WTC11 (cell line): ENCODE measurements around the gene FZD10. TPM values are rescaled to one million over a fixed set of nuclear protein-coding genes. Genes with fewer than 3 reads are reported as not detected.

Experiments
- ATAC-seq: fragments of 200-7000 bp; cut with Tn5 transposase; 2 replicates; pipeline ENCODE4 v1.10.0; 2021; ENCODE audit warnings: mild to moderate bottlenecking, moderate library complexity
- Bru-seq: library from RNA; stranded (reverse); fragments of 400-500 nt; gene quantifications from one replicate; lab custom pipeline; 2021; lab: Mats Ljungman, UMichigan
- CTCF ChIA-PET: fragments of 300-600 bp; sonication (Branson Sonifier 250); formaldehyde crosslinking; loops from one replicate; lab custom pipeline; 2021; ENCODE audit warnings: antibody characterized with exemption; lab: Charles Lee
- POLR2A ChIA-PET: fragments of 350-600 bp; sonication (Branson Sonifier 250); formaldehyde crosslinking; loops from one replicate; lab custom pipeline; 2021; ENCODE audit warnings: antibody characterized with exemption; lab: Charles Lee
- DNase-seq: peaks from one replicate; pipeline ENCODE4 v3.0.0; 2021; ENCODE audit warnings: low spot score
- H3K27ac Mint-ChIP-seq: 2 replicates; pipeline ENCODE4 v1.8.0; 2021; ENCODE audit warnings: mixed read lengths
- H3K27me3 Mint-ChIP-seq: 2 replicates; pipeline ENCODE4 v1.8.0; 2021; ENCODE audit warnings: low read depth, mild to moderate bottlenecking, moderate library complexity, mixed read lengths
- H3K36me3 Mint-ChIP-seq: 2 replicates; pipeline ENCODE4 v1.8.0; 2021; ENCODE audit warnings: mixed read lengths
- H3K4me1 Mint-ChIP-seq: 2 replicates; pipeline ENCODE4 v1.8.0; 2022; ENCODE audit warnings: mixed read lengths
- H3K4me3 Mint-ChIP-seq: 2 replicates; pipeline ENCODE4 v1.8.0; 2021; ENCODE audit warnings: mild to moderate bottlenecking, moderate library complexity, mixed read lengths
- H3K9me3 Mint-ChIP-seq: 2 replicates; pipeline ENCODE4 v1.8.0; 2021; ENCODE audit warnings: mixed read lengths
- AR ChIP-seq: fragments of 250-450 bp; sonication (Bioruptor Pico); IDR thresholded peaks from 2 replicates; pipeline ENCODE4 v1.9.0; 2021; ENCODE audit warnings: mild to moderate bottlenecking
- CDX4 ChIP-seq: fragments of 250-450 bp; sonication (Bioruptor Pico); IDR thresholded peaks from 2 replicates; pipeline ENCODE4 v1.9.0; 2021; ENCODE audit warnings: moderate library complexity, mild to moderate bottlenecking, inconsistent platforms, borderline replicate concordance
- E2F1 ChIP-seq: sonication (generic); formaldehyde crosslinking; IDR thresholded peaks from 2 replicates; pipeline ENCODE4 v1.8.0; 2022; ENCODE audit warnings: mild to moderate bottlenecking, missing genetic modification reagents
- EMX1 ChIP-seq: fragments of 250-450 bp; sonication (Bioruptor Pico); IDR thresholded peaks from 2 replicates; pipeline ENCODE4 v1.8.0; 2021; ENCODE audit warnings: mild to moderate bottlenecking
- ETV6 ChIP-seq: sonication (generic); formaldehyde crosslinking; IDR thresholded peaks from 2 replicates; pipeline ENCODE4 v1.8.1; 2022; ENCODE audit warnings: mild to moderate bottlenecking, missing genetic modification reagents
- JUN ChIP-seq: sonication (generic); formaldehyde crosslinking; IDR thresholded peaks from 2 replicates; pipeline ENCODE4 v1.8.0; 2023; ENCODE audit warnings: mild to moderate bottlenecking, missing genetic modification reagents
- MYBL2 ChIP-seq: sonication (generic); formaldehyde crosslinking; IDR thresholded peaks from 2 replicates; pipeline ENCODE4 v1.8.1; 2023; ENCODE audit warnings: mild to moderate bottlenecking, moderate library complexity, missing genetic modification reagents
- NR2C2 ChIP-seq: sonication (generic); formaldehyde crosslinking; IDR thresholded peaks from 2 replicates; pipeline ENCODE4 v1.8.0; 2022; ENCODE audit warnings: mild to moderate bottlenecking, missing genetic modification reagents
- RELA ChIP-seq: sonication (generic); formaldehyde crosslinking; IDR thresholded peaks from 2 replicates; pipeline ENCODE4 v1.8.1; 2022; ENCODE audit warnings: missing genetic modification reagents, mild to moderate bottlenecking, borderline replicate concordance
- TEAD1 ChIP-seq: sonication (generic); formaldehyde crosslinking; IDR thresholded peaks from 2 replicates; pipeline ENCODE4 v1.8.0; 2022; ENCODE audit warnings: mild to moderate bottlenecking, missing genetic modification reagents
- ZNF138 ChIP-seq: sonication (generic); formaldehyde crosslinking; conservative IDR thresholded peaks from 2 replicates; pipeline ENCODE4 v1.8.1; 2022; ENCODE audit warnings: mild to moderate bottlenecking, moderate library complexity, missing genetic modification reagents
- ZNF317 ChIP-seq: sonication (generic); formaldehyde crosslinking; IDR thresholded peaks from 2 replicates; pipeline ENCODE4 v1.8.1; 2023; ENCODE audit warnings: low read depth, mild to moderate bottlenecking, moderate library complexity, missing genetic modification reagents, borderline replicate concordance
- long read RNA-seq, 3 experiments: library from RNA in 1 of 3; library from capped mRNA in 1 of 3; library from polyadenylated mRNA in 1 of 3; unstranded in 2 of 3; stranded (forward) in 1 of 3; transcript quantifications; one replicate each; pipeline ENCODE4 v2.0.0, GENCODE V29; 2021
- total RNA-seq: library from RNA; stranded (reverse); gene quantifications from 3 replicates; pipeline ENCODE4 v1.2.3, GENCODE V29; 2021
- TF ChIP-seq, protein P1 (sequence below): sonication (generic); formaldehyde crosslinking; conservative IDR thresholded peaks from 2 replicates; pipeline ENCODE4 v1.8.1; 2022; ENCODE audit warnings: mild to moderate bottlenecking, missing genetic modification reagents
- TF ChIP-seq, protein P2 (sequence below): fragments of 250-450 bp; sonication (Bioruptor Pico); IDR thresholded peaks from 2 replicates; pipeline ENCODE4 v1.9.0; 2021; ENCODE audit warnings: mild to moderate bottlenecking, borderline replicate concordance
- TF ChIP-seq, protein P3 (sequence below): sonication (generic); formaldehyde crosslinking; IDR thresholded peaks from 2 replicates; pipeline ENCODE4 v1.8.0; 2023; ENCODE audit warnings: missing genetic modification reagents, mild to moderate bottlenecking, borderline replicate concordance

The FZD10 gene, protein sequence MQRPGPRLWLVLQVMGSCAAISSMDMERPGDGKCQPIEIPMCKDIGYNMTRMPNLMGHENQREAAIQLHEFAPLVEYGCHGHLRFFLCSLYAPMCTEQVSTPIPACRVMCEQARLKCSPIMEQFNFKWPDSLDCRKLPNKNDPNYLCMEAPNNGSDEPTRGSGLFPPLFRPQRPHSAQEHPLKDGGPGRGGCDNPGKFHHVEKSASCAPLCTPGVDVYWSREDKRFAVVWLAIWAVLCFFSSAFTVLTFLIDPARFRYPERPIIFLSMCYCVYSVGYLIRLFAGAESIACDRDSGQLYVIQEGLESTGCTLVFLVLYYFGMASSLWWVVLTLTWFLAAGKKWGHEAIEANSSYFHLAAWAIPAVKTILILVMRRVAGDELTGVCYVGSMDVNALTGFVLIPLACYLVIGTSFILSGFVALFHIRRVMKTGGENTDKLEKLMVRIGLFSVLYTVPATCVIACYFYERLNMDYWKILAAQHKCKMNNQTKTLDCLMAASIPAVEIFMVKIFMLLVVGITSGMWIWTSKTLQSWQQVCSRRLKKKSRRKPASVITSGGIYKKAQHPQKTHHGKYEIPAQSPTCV
- total RNA-seq = 0.87 to 1.1 TPM (median 0.92 TPM) in 3 replicates
- percentile 48 among the genes with signal in this experiment for Bru-seq, nascent RNA
- long read RNA-seq, experiment 1 = 0 reads
- long read RNA-seq, experiment 2, partial matches to known transcripts = 0 of 1 reads
- long read RNA-seq, experiment 2, other reads (novel, unspliced or antisense) = 0 of 1 reads
- long read RNA-seq, experiment 3 = 0 reads

DNA sequence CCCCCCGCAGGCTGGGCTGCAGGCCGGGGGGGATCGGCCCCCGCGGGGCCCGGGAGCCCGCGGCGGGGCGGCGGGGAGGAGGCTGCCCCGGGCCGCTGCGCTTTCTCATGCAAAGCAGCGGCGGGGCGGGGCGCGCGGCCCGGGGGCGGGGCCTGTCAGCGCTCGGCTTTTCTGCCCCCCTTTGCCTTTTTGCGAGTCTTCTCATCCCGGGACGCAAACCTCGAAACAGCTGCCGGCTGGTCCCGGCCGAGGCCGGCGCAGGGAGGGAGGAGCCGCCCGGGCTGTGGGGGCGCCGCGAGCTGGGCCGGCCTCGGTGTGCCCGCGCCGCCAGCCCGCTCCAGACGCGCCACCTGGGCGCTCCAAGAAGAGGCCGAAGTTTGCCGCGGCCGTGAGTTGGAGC, at the start of gene FZD10:
Gene FZD10, plus strand, starts transcription at position 198 of the 400 bp plus-strand sequence. CDS start 479 bp downstream, outside the sequence.
- no peak within 1 kb of the TSS for H3K27ac Mint-ChIP-seq
- peaks cover 49% of the 10 kb centered on the region for H3K27me3 Mint-ChIP-seq
- peaks cover 2% of the 10 kb centered on the region; the same call in 1 of the 2 replicates for H3K9me3 Mint-ChIP-seq
- CTCF ChIA-PET = interaction anchor here (0.6 kb wide), 1 partner anchor 91 kb away, joined by 3 read pairs; no protein-coding TSS in a partner anchor
- H3K36me3 Mint-ChIP-seq = peaks cover 20% of the 10 kb centered on the region
- peak within 1 kb of the TSS; percentile 73 for H3K4me3 Mint-ChIP-seq
- TF ChIP-seq ZNF317 (CRISPR knock-in tag) (no peak), MYBL2 (CRISPR knock-in tag) (no peak), AR (no peak), JUN (CRISPR knock-in tag) (no peak), E2F1 (no peak), NR2C2 (CRISPR knock-in tag) (no peak)
- TF ChIP-seq, protein P1, sequence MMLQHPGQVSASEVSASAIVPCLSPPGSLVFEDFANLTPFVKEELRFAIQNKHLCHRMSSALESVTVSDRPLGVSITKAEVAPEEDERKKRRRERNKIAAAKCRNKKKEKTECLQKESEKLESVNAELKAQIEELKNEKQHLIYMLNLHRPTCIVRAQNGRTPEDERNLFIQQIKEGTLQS = no peak
- TF ChIP-seq, protein P2, sequence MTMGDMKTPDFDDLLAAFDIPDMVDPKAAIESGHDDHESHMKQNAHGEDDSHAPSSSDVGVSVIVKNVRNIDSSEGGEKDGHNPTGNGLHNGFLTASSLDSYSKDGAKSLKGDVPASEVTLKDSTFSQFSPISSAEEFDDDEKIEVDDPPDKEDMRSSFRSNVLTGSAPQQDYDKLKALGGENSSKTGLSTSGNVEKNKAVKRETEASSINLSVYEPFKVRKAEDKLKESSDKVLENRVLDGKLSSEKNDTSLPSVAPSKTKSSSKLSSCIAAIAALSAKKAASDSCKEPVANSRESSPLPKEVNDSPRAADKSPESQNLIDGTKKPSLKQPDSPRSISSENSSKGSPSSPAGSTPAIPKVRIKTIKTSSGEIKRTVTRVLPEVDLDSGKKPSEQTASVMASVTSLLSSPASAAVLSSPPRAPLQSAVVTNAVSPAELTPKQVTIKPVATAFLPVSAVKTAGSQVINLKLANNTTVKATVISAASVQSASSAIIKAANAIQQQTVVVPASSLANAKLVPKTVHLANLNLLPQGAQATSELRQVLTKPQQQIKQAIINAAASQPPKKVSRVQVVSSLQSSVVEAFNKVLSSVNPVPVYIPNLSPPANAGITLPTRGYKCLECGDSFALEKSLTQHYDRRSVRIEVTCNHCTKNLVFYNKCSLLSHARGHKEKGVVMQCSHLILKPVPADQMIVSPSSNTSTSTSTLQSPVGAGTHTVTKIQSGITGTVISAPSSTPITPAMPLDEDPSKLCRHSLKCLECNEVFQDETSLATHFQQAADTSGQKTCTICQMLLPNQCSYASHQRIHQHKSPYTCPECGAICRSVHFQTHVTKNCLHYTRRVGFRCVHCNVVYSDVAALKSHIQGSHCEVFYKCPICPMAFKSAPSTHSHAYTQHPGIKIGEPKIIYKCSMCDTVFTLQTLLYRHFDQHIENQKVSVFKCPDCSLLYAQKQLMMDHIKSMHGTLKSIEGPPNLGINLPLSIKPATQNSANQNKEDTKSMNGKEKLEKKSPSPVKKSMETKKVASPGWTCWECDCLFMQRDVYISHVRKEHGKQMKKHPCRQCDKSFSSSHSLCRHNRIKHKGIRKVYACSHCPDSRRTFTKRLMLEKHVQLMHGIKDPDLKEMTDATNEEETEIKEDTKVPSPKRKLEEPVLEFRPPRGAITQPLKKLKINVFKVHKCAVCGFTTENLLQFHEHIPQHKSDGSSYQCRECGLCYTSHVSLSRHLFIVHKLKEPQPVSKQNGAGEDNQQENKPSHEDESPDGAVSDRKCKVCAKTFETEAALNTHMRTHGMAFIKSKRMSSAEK (CRISPR knock-in tag) = no peak
- TF ChIP-seq, all 79 proteins: peak for 0
- POLR2A ChIA-PET = no interaction called here
- DNase-seq (peak; percentile 71), ATAC-seq (peak; percentile 38)
- H3K4me1 Mint-ChIP-seq = peaks cover 21% of the 10 kb centered on the region

- CTCF ChIA-PET = no interaction called here
- Mint-ChIP-seq H3K4me3 (no peak overlapping the region), H3K27me3 (no peaks in the 10 kb centered on the region; the same call in none of the 2 replicates), H3K36me3 (peaks cover 40% of the 10 kb centered on the region), H3K27ac (no peak overlapping the region), H3K4me1 (no peaks in the 10 kb centered on the region), H3K9me3 (peaks cover 37% of the 10 kb centered on the region)
- ATAC-seq (no peak), DNase-seq (no peak)
- POLR2A ChIA-PET = no interaction called here
- TF ChIP-seq ETV6 (CRISPR knock-in tag) = no peak
- no peak for TF ChIP-seq RELA (CRISPR knock-in tag)
- TF ChIP-seq CDX4 = no peak
- no peak for TF ChIP-seq TEAD1
- TF ChIP-seq ZNF138 = no peak
- TF ChIP-seq, protein P3, sequence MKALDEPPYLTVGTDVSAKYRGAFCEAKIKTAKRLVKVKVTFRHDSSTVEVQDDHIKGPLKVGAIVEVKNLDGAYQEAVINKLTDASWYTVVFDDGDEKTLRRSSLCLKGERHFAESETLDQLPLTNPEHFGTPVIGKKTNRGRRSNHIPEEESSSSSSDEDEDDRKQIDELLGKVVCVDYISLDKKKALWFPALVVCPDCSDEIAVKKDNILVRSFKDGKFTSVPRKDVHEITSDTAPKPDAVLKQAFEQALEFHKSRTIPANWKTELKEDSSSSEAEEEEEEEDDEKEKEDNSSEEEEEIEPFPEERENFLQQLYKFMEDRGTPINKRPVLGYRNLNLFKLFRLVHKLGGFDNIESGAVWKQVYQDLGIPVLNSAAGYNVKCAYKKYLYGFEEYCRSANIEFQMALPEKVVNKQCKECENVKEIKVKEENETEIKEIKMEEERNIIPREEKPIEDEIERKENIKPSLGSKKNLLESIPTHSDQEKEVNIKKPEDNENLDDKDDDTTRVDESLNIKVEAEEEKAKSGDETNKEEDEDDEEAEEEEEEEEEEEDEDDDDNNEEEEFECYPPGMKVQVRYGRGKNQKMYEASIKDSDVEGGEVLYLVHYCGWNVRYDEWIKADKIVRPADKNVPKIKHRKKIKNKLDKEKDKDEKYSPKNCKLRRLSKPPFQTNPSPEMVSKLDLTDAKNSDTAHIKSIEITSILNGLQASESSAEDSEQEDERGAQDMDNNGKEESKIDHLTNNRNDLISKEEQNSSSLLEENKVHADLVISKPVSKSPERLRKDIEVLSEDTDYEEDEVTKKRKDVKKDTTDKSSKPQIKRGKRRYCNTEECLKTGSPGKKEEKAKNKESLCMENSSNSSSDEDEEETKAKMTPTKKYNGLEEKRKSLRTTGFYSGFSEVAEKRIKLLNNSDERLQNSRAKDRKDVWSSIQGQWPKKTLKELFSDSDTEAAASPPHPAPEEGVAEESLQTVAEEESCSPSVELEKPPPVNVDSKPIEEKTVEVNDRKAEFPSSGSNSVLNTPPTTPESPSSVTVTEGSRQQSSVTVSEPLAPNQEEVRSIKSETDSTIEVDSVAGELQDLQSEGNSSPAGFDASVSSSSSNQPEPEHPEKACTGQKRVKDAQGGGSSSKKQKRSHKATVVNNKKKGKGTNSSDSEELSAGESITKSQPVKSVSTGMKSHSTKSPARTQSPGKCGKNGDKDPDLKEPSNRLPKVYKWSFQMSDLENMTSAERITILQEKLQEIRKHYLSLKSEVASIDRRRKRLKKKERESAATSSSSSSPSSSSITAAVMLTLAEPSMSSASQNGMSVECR (CRISPR knock-in tag) = no peak
- no peak for TF ChIP-seq EMX1 (CRISPR knock-in tag)
Measured at GRCh38 chr12:130114952-130115351, 47.3 kb upstream of the FZD10 start.
